ENCODE measurements around the gene SLC2A13.
"Not testable (repeated sequence)": the region's sequence is repeated elsewhere in the genome, so short reads cannot be mapped to it uniquely, and the experiment has no call there.

SLC2A13 gene

DNA sequence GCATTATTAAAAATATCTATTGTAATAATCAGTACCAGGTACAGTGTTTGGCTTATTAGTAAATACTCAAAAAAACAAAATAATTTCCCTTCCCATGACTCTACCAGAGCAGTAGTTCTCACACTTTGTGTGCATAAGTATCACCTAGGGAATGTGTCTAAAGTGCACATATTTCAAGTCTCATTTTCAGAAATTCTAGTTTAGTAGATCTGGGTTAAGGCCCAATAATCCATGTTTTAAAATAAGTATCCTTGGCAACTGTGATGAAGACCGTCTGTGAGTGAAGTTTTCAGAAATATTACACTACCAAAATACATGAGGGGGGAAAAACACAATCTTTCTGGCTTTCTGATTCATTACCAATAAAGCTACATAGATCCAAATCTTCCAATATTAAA, 237.6 kb downstream of the SLC2A13 start:
- TF ChIP-seq, protein P1, sequence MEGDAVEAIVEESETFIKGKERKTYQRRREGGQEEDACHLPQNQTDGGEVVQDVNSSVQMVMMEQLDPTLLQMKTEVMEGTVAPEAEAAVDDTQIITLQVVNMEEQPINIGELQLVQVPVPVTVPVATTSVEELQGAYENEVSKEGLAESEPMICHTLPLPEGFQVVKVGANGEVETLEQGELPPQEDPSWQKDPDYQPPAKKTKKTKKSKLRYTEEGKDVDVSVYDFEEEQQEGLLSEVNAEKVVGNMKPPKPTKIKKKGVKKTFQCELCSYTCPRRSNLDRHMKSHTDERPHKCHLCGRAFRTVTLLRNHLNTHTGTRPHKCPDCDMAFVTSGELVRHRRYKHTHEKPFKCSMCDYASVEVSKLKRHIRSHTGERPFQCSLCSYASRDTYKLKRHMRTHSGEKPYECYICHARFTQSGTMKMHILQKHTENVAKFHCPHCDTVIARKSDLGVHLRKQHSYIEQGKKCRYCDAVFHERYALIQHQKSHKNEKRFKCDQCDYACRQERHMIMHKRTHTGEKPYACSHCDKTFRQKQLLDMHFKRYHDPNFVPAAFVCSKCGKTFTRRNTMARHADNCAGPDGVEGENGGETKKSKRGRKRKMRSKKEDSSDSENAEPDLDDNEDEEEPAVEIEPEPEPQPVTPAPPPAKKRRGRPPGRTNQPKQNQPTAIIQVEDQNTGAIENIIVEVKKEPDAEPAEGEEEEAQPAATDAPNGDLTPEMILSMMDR (conservative IDR thresholded peaks at IDR 0.05; ENCODE audit: low read depth, low read length), result no peak
- H3K4me3 ChIP-seq (ENCODE audit: low read depth, low read length), result no peak overlapping the region
- DNase-seq (ENCODE audit: low read depth), result no peak

DNA sequence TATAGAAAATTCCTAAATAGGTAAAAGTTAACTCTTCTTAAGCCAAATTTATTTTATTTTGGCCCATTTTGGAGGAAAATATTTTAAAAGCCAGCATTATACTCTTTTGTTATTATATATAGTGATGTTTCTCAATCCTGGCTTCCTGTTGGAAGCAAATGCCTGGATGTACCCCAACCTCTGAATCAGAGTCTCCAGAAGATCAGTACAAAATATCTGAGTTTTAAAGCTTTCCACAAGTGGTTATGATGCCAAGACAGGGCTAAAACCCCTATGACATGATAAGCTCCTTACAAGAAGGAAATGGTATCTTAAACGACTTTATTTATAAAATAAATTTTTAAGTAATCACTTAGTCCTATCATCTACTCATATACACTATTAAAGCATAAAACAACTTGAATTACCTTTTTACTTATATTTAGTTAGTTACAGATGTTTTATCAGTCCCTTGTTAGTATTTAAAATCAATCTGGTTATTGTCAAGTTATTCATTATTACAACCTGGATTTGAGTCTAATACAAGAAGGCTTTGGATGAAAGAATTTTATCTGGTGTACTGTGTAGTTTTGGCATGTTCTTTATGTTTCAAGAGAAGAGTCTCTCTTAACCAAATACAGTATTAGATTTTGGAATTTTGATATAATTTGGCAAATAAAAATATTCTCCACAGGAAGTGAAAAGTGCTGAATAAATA, 238.1 kb downstream of the SLC2A13 start:
- TF ChIP-seq, protein P1 (conservative IDR thresholded peaks at IDR 0.05; ENCODE audit: low read depth, low read length), result no peak
- no peak overlapping the region for H3K4me3 ChIP-seq (ENCODE audit: low read depth, low read length)
- DNase-seq (ENCODE audit: low read depth), result no peak

DNA sequence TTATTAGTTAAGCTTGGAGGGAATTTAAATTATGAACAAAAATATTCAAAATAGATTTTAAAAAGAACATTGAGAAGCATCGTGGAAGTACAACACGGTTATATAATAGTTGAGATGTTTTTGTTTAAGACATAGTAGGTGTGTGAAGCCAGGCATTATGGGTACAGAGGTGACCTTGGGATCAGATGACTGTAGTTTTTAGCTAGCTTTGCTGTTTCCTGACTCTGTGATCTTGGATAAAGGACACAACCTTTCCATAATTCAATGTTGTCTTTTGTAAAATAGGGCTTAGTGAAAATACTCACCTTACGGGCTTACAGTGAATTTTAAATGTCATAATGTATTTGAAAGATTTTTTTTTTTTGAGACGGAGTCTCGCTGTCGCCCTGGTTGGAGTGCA, 239.7 kb downstream of the SLC2A13 start:
- TF ChIP-seq, protein P1 (conservative IDR thresholded peaks at IDR 0.05; ENCODE audit: low read depth, low read length), result no peak
- DNase-seq (ENCODE audit: low read depth), result no peak
- no peak overlapping the region for H3K4me3 ChIP-seq (ENCODE audit: low read depth, low read length)

DNA sequence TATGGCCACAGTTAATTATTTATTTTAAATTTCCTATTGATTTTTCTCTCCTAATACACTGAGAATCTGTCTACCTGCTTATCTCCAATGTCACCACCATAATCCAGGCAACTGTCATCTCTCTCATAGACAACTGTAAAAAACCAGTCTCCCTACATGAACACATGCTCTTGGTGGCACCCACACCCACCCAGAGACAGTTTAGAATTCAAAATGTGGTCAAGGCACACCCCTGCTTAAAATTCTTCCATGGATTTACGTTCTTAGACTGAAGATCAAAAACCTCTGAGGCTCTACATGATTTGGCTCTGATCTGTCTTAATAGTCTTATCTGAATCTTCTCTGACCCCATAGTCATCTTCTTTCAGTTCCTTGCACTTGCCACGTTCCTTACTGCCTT, 245.2 kb downstream of the SLC2A13 start:
- TF ChIP-seq, protein P1 (conservative IDR thresholded peaks at IDR 0.05; ENCODE audit: low read depth, low read length), result no peak
- H3K4me3 ChIP-seq (ENCODE audit: low read depth, low read length), result no peak overlapping the region
- DNase-seq (ENCODE audit: low read depth), result no peak

DNA sequence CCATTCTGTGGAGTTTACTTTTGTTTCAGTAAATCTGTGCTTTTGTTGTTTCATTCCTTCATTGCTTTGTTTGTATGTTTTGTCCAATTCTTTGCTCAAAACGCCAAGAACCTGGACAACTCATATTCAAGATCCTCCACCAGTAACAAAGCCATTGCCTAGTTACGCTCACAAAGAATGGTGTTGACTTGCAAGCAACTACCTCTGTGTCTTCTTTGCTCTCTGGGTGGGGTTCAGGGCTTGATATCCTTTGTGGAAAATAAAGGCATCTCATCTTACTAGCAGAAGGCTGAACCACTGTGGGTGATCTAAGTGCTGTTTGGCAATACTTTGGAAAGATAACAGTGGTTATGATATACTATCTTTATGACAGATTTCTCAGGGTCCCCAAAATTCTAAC, 252.9 kb downstream of the SLC2A13 start:
- DNase-seq (ENCODE audit: low read depth), result no peak
- no peak overlapping the region for H3K4me3 ChIP-seq (ENCODE audit: low read depth, low read length)
- TF ChIP-seq, protein P1 (conservative IDR thresholded peaks at IDR 0.05; ENCODE audit: low read depth, low read length), result no peak

DNA sequence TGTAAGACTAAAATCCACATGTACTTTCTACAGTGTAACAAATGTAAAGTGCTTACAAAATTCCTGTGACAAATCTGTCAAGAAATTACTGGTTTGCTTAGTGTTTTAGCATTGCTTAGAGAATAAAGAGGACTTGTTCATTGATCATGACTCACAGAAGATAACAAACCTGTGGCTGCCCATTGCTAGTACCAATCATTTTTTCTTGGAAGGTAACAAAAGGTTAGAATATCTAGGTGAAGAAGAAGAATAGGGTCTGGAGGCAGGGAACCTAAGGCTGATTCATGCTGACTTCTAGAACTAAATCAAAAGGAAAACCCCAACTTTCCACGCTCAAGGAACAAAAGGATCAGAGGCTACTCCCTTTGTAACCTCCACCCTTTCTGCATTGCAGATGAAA, 253.5 kb downstream of the SLC2A13 start:
- H3K4me3 ChIP-seq (ENCODE audit: low read depth, low read length), result no peak overlapping the region
- TF ChIP-seq, protein P1 (conservative IDR thresholded peaks at IDR 0.05; ENCODE audit: low read depth, low read length), result no peak
- no peak for DNase-seq (ENCODE audit: low read depth)

DNA sequence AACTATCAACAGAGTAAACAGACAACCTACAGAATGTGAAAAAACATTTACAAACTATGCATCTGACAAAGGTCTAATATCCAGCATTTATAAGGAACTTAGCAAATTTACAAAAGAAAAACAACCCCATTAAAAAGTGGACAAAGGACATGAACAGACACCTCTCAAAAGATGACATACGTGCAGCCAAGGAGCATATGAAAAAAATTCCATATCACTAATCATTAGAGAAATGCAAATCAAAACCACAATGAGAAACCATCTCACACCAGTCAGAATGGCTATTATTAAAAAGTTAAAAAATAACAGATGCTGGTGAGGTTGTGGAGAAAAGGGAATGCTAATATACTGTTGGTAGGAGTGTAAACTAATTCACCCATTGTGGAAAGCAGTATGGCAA, 257.7 kb downstream of the SLC2A13 start:
- DNase-seq (ENCODE audit: low read depth); H3K4me3 ChIP-seq (ENCODE audit: low read depth, low read length): not testable (repeated sequence)

All from choroid plexus epithelial cell (primary cell).